ENCODE measurements around the gene ATP6V0B. TPM values are rescaled to one million over a fixed set of nuclear protein-coding genes. Genes with fewer than 3 reads are reported as not detected.

Gene ATP6V0B
- total RNA-seq, 1 donor from 2014 or later: 115 TPM

DNA sequence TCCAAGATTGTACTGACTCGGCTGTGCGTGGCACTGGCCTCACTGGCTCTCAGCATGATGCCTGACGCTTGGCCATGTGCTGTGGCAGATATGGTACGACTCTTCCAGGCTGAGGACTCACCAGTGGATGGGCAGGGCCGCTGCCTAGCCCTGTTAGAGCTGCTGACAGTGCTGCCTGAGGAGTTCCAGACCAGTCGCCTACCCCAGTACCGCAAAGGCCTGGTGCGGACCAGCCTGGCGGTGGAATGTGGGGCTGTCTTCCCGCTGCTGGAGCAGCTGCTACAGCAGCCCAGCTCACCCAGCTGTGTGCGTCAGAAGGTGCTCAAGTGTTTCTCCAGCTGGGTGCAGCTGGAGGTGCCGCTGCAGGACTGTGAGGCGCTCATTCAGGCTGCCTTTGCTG is 25.1 kb upstream of the ATP6V0B start:
- peaks cover 13 to 26% of the 10 kb centered on the region in 2 donors for H3K4me1 ChIP-seq
- intact Hi-C loops (cut with DNase I): loop anchor here (5.0 kb wide), 1 partner anchor 43 kb away; the partner anchor contains the start of gene CCDC24

GRCh38 chr1:43951021-43951985 is 23.5 kb upstream of the ATP6V0B start:
- intact Hi-C loops (cut with DNase I): no loop called here
- peaks cover 13 to 14% of the 10 kb centered on the region in 2 donors for H3K4me1 ChIP-seq
- TF ChIP-seq, protein P1, sequence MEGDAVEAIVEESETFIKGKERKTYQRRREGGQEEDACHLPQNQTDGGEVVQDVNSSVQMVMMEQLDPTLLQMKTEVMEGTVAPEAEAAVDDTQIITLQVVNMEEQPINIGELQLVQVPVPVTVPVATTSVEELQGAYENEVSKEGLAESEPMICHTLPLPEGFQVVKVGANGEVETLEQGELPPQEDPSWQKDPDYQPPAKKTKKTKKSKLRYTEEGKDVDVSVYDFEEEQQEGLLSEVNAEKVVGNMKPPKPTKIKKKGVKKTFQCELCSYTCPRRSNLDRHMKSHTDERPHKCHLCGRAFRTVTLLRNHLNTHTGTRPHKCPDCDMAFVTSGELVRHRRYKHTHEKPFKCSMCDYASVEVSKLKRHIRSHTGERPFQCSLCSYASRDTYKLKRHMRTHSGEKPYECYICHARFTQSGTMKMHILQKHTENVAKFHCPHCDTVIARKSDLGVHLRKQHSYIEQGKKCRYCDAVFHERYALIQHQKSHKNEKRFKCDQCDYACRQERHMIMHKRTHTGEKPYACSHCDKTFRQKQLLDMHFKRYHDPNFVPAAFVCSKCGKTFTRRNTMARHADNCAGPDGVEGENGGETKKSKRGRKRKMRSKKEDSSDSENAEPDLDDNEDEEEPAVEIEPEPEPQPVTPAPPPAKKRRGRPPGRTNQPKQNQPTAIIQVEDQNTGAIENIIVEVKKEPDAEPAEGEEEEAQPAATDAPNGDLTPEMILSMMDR (IDR thresholded peaks at IDR 0.05): no peak
- H3K27me3 ChIP-seq: no peaks in the 10 kb centered on the region
- DNase-seq (ENCODE audit: low spot score in 2 of 2): no peak
- no peak overlapping the region for H3K4me3 ChIP-seq
- peaks cover 3 to 13% of the 10 kb centered on the region in 2 donors for H3K36me3 ChIP-seq
- H3K9me3 ChIP-seq: no peaks in the 10 kb centered on the region
- H3K27ac ChIP-seq: no peak overlapping the region

More for the DNA sequence above, 25.1 kb upstream of the ATP6V0B start:
- Histone ChIP-seq H3K9me3 (no peaks in the 10 kb centered on the region), H3K4me3 (no peak overlapping the region), H3K27ac (no peak overlapping the region), H3K36me3 (peaks cover 0 to 10% of the 10 kb centered on the region in 2 donors), H3K27me3 (no peaks in the 10 kb centered on the region)
- DNase-seq (ENCODE audit: low spot score in 2 of 2): no peak
- TF ChIP-seq, protein P1 (IDR thresholded peaks at IDR 0.05): no peak

DNA sequence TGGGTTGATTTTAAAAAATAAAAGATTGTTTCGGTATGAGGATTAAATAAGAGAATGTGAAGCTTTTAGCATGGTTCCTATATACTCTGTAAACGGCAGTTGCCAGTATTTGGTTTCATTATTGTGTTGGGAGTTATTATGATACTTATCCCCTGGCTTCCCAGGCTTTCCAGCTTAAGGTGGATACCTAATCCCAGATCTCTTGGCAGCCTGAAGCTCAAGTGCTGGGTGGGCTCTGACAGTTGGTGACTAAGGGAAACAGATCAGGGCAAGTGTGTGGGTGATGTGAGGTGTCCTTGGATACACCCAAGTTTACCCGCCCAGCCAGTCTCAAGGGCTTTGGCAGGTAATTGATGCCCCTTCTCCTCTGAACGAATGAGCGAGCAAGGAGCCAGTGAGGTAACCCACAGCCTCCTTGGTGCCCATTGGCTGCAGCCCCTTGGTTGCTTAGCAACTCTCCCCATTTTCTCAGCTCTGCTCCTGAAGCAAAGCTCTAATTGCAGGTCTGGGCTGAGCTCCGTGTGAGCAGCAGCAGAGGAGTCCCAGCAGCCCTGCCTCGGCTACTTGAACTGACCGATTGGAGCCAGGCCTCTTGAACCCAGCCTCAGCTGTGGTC is 21.9 kb upstream of the ATP6V0B start:
- intact Hi-C loops (cut with DNase I): no loop called here
- peaks cover 18 to 28% of the 10 kb centered on the region in 2 donors for H3K36me3 ChIP-seq
- DNase-seq (ENCODE audit: low spot score in 2 of 2): no peak

GRCh38 chr1:43953361-43953760 is 21.4 kb upstream of the ATP6V0B start:
- TF ChIP-seq, protein P1 (IDR thresholded peaks at IDR 0.05): no peak

More for the DNA sequence above, 21.9 kb upstream of the ATP6V0B start:
- no peak overlapping the region for H3K27ac ChIP-seq
- H3K27me3 ChIP-seq: no peaks in the 10 kb centered on the region
- TF ChIP-seq, protein P1 (IDR thresholded peaks at IDR 0.05): no peak
- peaks cover 7 to 9% of the 10 kb centered on the region in 2 donors for H3K4me1 ChIP-seq
- no peaks in the 10 kb centered on the region for H3K9me3 ChIP-seq
- H3K4me3 ChIP-seq: no peak overlapping the region

DNA sequence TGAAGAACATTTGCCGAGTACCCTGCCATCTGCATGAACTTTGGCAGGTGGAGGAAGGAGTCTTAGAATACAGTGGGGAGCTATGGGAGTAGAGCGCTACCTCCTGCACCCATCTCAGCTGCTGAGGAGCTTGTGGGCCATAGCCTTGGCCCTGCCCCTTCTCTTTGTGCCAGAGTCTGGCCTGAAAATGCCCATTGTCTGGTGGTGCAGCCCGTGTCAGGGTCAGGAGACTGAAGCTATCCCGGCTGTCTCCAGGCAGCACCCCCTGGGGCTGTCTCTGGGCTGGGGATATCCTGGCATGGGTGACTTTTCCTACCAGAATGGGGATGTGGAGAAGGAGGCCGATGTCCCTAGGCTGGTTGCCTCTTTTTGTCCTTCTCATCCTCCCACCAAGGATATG is 20.7 kb upstream of the ATP6V0B start:
- no peaks in the 10 kb centered on the region for H3K9me3 ChIP-seq
- no peak for DNase-seq (ENCODE audit: low spot score in 2 of 2)
- H3K36me3 ChIP-seq: peaks cover 30 to 40% of the 10 kb centered on the region in 2 donors
- TF ChIP-seq, protein P1 (IDR thresholded peaks at IDR 0.05): no peak
- H3K27ac ChIP-seq: no peak overlapping the region
- H3K4me1 ChIP-seq: no peaks in the 10 kb centered on the region
- no peak overlapping the region for H3K4me3 ChIP-seq
- intact Hi-C loops (cut with DNase I): no loop called here
- no peaks in the 10 kb centered on the region for H3K27me3 ChIP-seq

More at GRCh38 chr1:43953361-43953760, 21.4 kb upstream of the ATP6V0B start:
- H3K9me3 ChIP-seq: no peaks in the 10 kb centered on the region
- no peak for DNase-seq (ENCODE audit: low spot score in 2 of 2)
- H3K36me3 ChIP-seq: peaks cover 24 to 34% of the 10 kb centered on the region in 2 donors
- peaks cover 3 to 4% of the 10 kb centered on the region in 2 donors for H3K4me1 ChIP-seq
- intact Hi-C loops (cut with DNase I): no loop called here
- H3K4me3 ChIP-seq: no peak overlapping the region
- no peak overlapping the region for H3K27ac ChIP-seq
- H3K27me3 ChIP-seq: no peaks in the 10 kb centered on the region
